GM23248 (cell line): ENCODE measurements around the gene REXO4. TPM values are rescaled to one million over a fixed set of nuclear protein-coding genes. Genes with fewer than 3 reads are reported as not detected.

Experiments used
- DNase-seq: peaks from one replicate; pipeline ENCODE4 v3.0.0-alpha.2; 2015
- H2AFZ ChIP-seq: fragments of 200-600 bp; sonication (generic); 2 replicates; pipeline ENCODE4 v1.6.1; 2016; ENCODE audit warnings: antibody characterized with exemption
- H3F3A ChIP-seq: fragments of 200-600 bp; sonication (generic); 2 replicates; pipeline ENCODE4 v1.6.1; 2016; ENCODE audit warnings: mild to moderate bottlenecking, antibody characterized with exemption, mixed run types; ENCODE audit not compliant: insufficient read depth
- H3K27ac ChIP-seq: fragments of 200-600 bp; sonication (generic); 2 replicates; pipeline ENCODE4 v1.5.1; 2016; ENCODE audit warnings: mild to moderate bottlenecking
- H3K27me3 ChIP-seq: fragments of 200-600 bp; sonication (generic); replicated peaks from 2 replicates; pipeline ENCODE4 v1.6.1; 2016; ENCODE audit warnings: mild to moderate bottlenecking; ENCODE audit not compliant: insufficient read depth
- H3K36me3 ChIP-seq: fragments of 200-600 bp; sonication (generic); 2 replicates; pipeline ENCODE4 v1.6.1; 2016; ENCODE audit warnings: low read depth, mild to moderate bottlenecking
- H3K4me1 ChIP-seq: fragments of 200-600 bp; sonication (generic); 2 replicates; pipeline ENCODE4 v1.6.1; 2016; ENCODE audit warnings: mild to moderate bottlenecking; ENCODE audit not compliant: insufficient read depth
- H3K4me2 ChIP-seq: fragments of 200-600 bp; sonication (generic); one replicate; pipeline ENCODE4 v1.6.1; 2016; ENCODE audit warnings: mild to moderate bottlenecking; ENCODE audit not compliant: unreplicated experiment
- H3K4me3 ChIP-seq: fragments of 200-600 bp; sonication (generic); 2 replicates; pipeline ENCODE4 v1.5.1; 2016; ENCODE audit warnings: mild to moderate bottlenecking
- H3K79me2 ChIP-seq: fragments of 200-600 bp; sonication (generic); 2 replicates; pipeline ENCODE4 v1.6.1; 2016; ENCODE audit warnings: mild to moderate bottlenecking; ENCODE audit not compliant: insufficient read depth
- H3K9ac ChIP-seq: fragments of 200-600 bp; sonication (generic); 2 replicates; pipeline ENCODE4 v1.6.1; 2016; ENCODE audit warnings: mild to moderate bottlenecking
- H3K9me2 ChIP-seq: fragments of 200-600 bp; sonication (generic); 2 replicates; pipeline ENCODE4 v1.6.1; 2016; ENCODE audit warnings: mixed run types, mild to moderate bottlenecking, moderate library complexity; ENCODE audit not compliant: insufficient read depth
- H3K9me3 ChIP-seq: fragments of 200-600 bp; sonication (generic); one replicate; pipeline ENCODE4 v1.6.1; 2017; ENCODE audit warnings: low read depth
- H4K20me1 ChIP-seq: fragments of 200-600 bp; sonication (generic); 2 replicates; pipeline ENCODE4 v1.6.0; 2016; ENCODE audit not compliant: insufficient read depth
- EZH2 ChIP-seq: fragments of 200-600 bp; sonication (generic); IDR thresholded peaks from 2 replicates; pipeline ENCODE4 v1.6.1; 2018; ENCODE audit warnings: antibody characterized with exemption, mild to moderate bottlenecking; ENCODE audit not compliant: insufficient read depth, poor library complexity, severe bottlenecking
- EZH2phosphoT487 ChIP-seq: fragments of 200-600 bp; sonication (generic); IDR thresholded peaks from 2 replicates; pipeline ENCODE4 v1.6.1; 2018; ENCODE audit warnings: antibody characterized with exemption, moderate library complexity, mild to moderate bottlenecking, low read depth; ENCODE audit not compliant: insufficient read depth
- WGBS, 2 experiments: methylation state at CpG; one replicate each; pipeline ENCODE4 v1.1.6; 2015 to 2017; ENCODE audit warnings: low lambda C conversion rate in 2 of 2, low coverage in 1 of 2; ENCODE audit errors: missing lambda C conversion rate in 2 of 2; 5-methylcytosine and 5-hydroxymethylcytosine counted together
- in situ Hi-C: fragments of 300-500 bp; cut with MboI; formaldehyde crosslinking; loops from 2 replicates; pipeline ENCODE4 v1.15.0; 2020
- polyA plus RNA-seq: library from polyadenylated mRNA; unstranded; fragments of >200 nt; fragmentation: Nextera tagmentation; extraction: Ambion mirVana; gene quantifications from 2 replicates; pipeline ENCODE4 v1.2.1, GENCODE V29; 2016
- total RNA-seq: library from RNA; depleted of rRNA; stranded (reverse); fragments of >200 nt; shearing (Covaris generic); gene quantifications from 2 replicates; pipeline ENCODE4 v1.2.3, GENCODE V29; 2014

The REXO4 gene
- total and polyA plus RNA-seq, 2 experiments from 2014 or later, result 17.5 to 26.9 TPM

- no peak overlapping the region for H3K27ac ChIP-seq
- H3K4me2 ChIP-seq, result no peak overlapping the region
- no peak overlapping the region for H3K9ac ChIP-seq
- in situ Hi-C loops, result no loop called here
- TF ChIP-seq EZH2phosphoT487 (no peak), EZH2 (no peak)
- H3K9me2 ChIP-seq, result no peaks in the 10 kb centered on the region
- no peaks in the 10 kb centered on the region for H3K9me3 ChIP-seq
- H3K4me3 ChIP-seq, result no peak overlapping the region
- 92 to 93% methylated on average over 1 of the region's 1 CpG for WGBS, 2 experiments
- no peaks in the 10 kb centered on the region for H3K4me1 ChIP-seq
- no peak for DNase-seq
- no peaks in the 10 kb centered on the region for H3K79me2 ChIP-seq
- no peaks in the 10 kb centered on the region for H4K20me1 ChIP-seq
- H3K36me3 ChIP-seq, result no peaks in the 10 kb centered on the region
- no peak overlapping the region for H2AFZ ChIP-seq
- H3F3A ChIP-seq, result no peaks in the 10 kb centered on the region
- H3K27me3 ChIP-seq, result peaks cover 7% of the 10 kb centered on the region; the same call in 1 of the 2 replicates
Measured at GRCh38 chr9:133430244-133430643, 12.4 kb upstream of the REXO4 start.

GRCh38 chr9:133429641-133430161 is 11.9 kb upstream of the REXO4 start:
- in situ Hi-C loops, result no loop called here
- DNase-seq, result peak; percentile 52
- no peak overlapping the region for H3K4me2 ChIP-seq
- H3K4me3 ChIP-seq, result no peak overlapping the region
- WGBS, 2 experiments, result 18 to 23% methylated on average over 40 to 49 of the region's 49 CpGs
- H3F3A ChIP-seq, result no peaks in the 10 kb centered on the region
- no peaks in the 10 kb centered on the region for H3K4me1 ChIP-seq
- TF ChIP-seq EZH2phosphoT487, result no peak
- no peak for TF ChIP-seq EZH2
- H3K27me3 ChIP-seq, result peaks cover 7% of the 10 kb centered on the region; the same call in 1 of the 2 replicates
- no peaks in the 10 kb centered on the region for H3K79me2 ChIP-seq
- no peaks in the 10 kb centered on the region for H3K9me3 ChIP-seq
- no peak overlapping the region for H3K27ac ChIP-seq
- H3K9ac ChIP-seq, result no peak overlapping the region
- no peaks in the 10 kb centered on the region for H3K36me3 ChIP-seq
- no peak overlapping the region for H2AFZ ChIP-seq
- H3K9me2 ChIP-seq, result no peaks in the 10 kb centered on the region
- no peaks in the 10 kb centered on the region for H4K20me1 ChIP-seq

GRCh38 chr9:133429214-133429613 is 11.4 kb upstream of the REXO4 start:
- TF ChIP-seq EZH2phosphoT487, result no peak
- no peak for TF ChIP-seq EZH2
- Histone ChIP-seq H3K9me3 (no peaks in the 10 kb centered on the region), H3K4me1 (no peaks in the 10 kb centered on the region), H3K4me3 (no peak overlapping the region), H4K20me1 (no peaks in the 10 kb centered on the region), H2AFZ (no peak overlapping the region), H3K27ac (no peak overlapping the region), H3F3A (no peaks in the 10 kb centered on the region), H3K9me2 (no peaks in the 10 kb centered on the region), H3K27me3 (peaks cover 7% of the 10 kb centered on the region; the same call in 1 of the 2 replicates), H3K36me3 (no peaks in the 10 kb centered on the region), H3K9ac (no peak overlapping the region), H3K79me2 (no peaks in the 10 kb centered on the region), H3K4me2 (no peak overlapping the region)
- DNase-seq, result no peak
- in situ Hi-C loops, result no loop called here
- 3% methylated on average over 18 of the region's 18 CpGs; no CpG with 5 or more reads in 1 of the 2 experiments for WGBS, 2 experiments

GRCh38 chr9:133428617-133429101 is 10.8 kb upstream of the REXO4 start:
- Histone ChIP-seq H3K27me3 (peaks cover 7% of the 10 kb centered on the region; the same call in 1 of the 2 replicates), H3K9ac (no peak overlapping the region), H3K27ac (no peak overlapping the region), H3K9me3 (no peaks in the 10 kb centered on the region), H3K79me2 (no peaks in the 10 kb centered on the region), H3K36me3 (no peaks in the 10 kb centered on the region), H3K9me2 (no peaks in the 10 kb centered on the region), H3K4me3 (peak overlapping the region; percentile 40; the same call in 1 of the 2 replicates), H3F3A (no peaks in the 10 kb centered on the region), H2AFZ (no peak overlapping the region), H3K4me2 (no peak overlapping the region), H3K4me1 (no peaks in the 10 kb centered on the region), H4K20me1 (no peaks in the 10 kb centered on the region)
- peak; percentile 38 for DNase-seq
- TF ChIP-seq EZH2 (no peak), EZH2phosphoT487 (no peak)
- 2% methylated on average over 22 of the region's 57 CpGs; no CpG with 5 or more reads in 1 of the 2 experiments for WGBS, 2 experiments
- in situ Hi-C loops, result no loop called here
